Loucy (cell line): ENCODE measurements around the gene RBM44.

Source experiments
- EZH2phosphoT487 ChIP-seq: fragments of 200-600 bp; IDR thresholded peaks from 2 replicates; pipeline ENCODE4 v1.6.1; 2018; ENCODE audit warnings: antibody characterized with exemption, mild to moderate bottlenecking, moderate library complexity, borderline replicate concordance
- TF ChIP-seq, protein P1 (sequence below): fragments of 200-600 bp; sonication (generic); conservative IDR thresholded peaks from 2 replicates; pipeline ENCODE4 v1.5.1; 2014; ENCODE audit warnings: mild to moderate bottlenecking, antibody characterized with exemption, low read length

DNA sequence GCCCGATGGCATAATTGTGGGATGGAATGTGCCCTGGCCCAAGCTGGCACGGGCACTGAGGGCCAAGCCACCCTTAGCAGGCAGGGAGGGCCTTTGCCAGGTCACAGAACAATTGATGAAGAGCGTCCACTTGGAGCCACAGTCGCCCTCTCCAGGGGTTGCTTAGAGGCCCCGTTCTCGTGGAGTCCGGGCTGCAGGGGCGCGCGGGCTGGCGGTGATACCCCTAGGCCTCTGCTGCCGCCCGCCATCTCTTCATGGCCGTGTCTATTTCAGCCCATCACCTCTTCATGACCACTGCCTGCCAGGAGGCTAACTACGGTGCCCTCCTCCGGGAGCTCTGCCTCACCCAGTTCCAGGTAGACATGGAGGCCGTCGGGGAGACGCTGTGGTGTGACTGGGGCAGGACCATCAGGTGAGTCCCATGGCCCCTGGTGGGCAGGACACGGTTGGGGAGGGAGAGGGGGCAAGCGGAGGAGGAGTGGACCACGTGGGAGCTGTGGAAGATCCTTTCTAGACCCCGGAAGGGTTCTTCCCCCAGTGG, 78.4 kb downstream of the RBM44 start:
- TF ChIP-seq, protein P1, sequence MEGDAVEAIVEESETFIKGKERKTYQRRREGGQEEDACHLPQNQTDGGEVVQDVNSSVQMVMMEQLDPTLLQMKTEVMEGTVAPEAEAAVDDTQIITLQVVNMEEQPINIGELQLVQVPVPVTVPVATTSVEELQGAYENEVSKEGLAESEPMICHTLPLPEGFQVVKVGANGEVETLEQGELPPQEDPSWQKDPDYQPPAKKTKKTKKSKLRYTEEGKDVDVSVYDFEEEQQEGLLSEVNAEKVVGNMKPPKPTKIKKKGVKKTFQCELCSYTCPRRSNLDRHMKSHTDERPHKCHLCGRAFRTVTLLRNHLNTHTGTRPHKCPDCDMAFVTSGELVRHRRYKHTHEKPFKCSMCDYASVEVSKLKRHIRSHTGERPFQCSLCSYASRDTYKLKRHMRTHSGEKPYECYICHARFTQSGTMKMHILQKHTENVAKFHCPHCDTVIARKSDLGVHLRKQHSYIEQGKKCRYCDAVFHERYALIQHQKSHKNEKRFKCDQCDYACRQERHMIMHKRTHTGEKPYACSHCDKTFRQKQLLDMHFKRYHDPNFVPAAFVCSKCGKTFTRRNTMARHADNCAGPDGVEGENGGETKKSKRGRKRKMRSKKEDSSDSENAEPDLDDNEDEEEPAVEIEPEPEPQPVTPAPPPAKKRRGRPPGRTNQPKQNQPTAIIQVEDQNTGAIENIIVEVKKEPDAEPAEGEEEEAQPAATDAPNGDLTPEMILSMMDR = no peak
- no peak for TF ChIP-seq EZH2phosphoT487
